Central memory CD4-positive, alpha-beta T cell (primary cell): ENCODE results near the gene C5orf15.
"Not testable (repeated sequence)": the region's sequence is repeated elsewhere in the genome, so short reads cannot be mapped to it uniquely, and the experiment has no call there.

Source experiments
- DNase-seq: peaks from one replicate; pipeline ENCODE4 v3.0.0; 2022

C5orf15 gene

GRCh38 chr5:133962801-133963476, 5.5 kb downstream of the C5orf15 start:
- DNase-seq, result no peak

- DNase-seq, result no peak
These were observed 6.3 kb downstream of the C5orf15 start for GRCh38 chr5:133962131-133962530.

GRCh38 chr5:133959643-133960042, 8.8 kb downstream of the C5orf15 start:
- DNase-seq, result no peak

GRCh38 chr5:133957591-133957990, 10.8 kb downstream of the C5orf15 start:
- DNase-seq, result no peak

GRCh38 chr5:133957080-133957479, 11.3 kb downstream of the C5orf15 start:
- DNase-seq, result no peak

- not testable (repeated sequence) for DNase-seq
These were observed 12.2 kb downstream of the C5orf15 start for GRCh38 chr5:133956196-133956595.

- no peak for DNase-seq
These were observed 14.8 kb downstream of the C5orf15 start for GRCh38 chr5:133953568-133954145.

- no peak for DNase-seq
These were observed 15.5 kb downstream of the C5orf15 start for GRCh38 chr5:133952729-133953567.

- no peak for DNase-seq
These were observed 17.4 kb downstream of the C5orf15 start for GRCh38 chr5:133950821-133951612.

- no peak for DNase-seq
These were observed 19.7 kb downstream of the C5orf15 start for GRCh38 chr5:133948721-133949120.

- DNase-seq, result no peak
These were observed 21.0 kb downstream of the C5orf15 start for GRCh38 chr5:133947431-133947841.

GRCh38 chr5:133945568-133945967, 22.9 kb downstream of the C5orf15 start:
- DNase-seq, result no peak

- DNase-seq, result no peak
These were observed 23.9 kb downstream of the C5orf15 start for GRCh38 chr5:133944263-133945185.

GRCh38 chr5:133943475-133943817, 25.0 kb downstream of the C5orf15 start:
- DNase-seq, result no peak

- no peak for DNase-seq
These were observed 25.6 kb downstream of the C5orf15 start for GRCh38 chr5:133942614-133943474.

GRCh38 chr5:133941456-133942196, 26.8 kb downstream of the C5orf15 start:
- no peak for DNase-seq

GRCh38 chr5:133939668-133940067, 28.8 kb downstream of the C5orf15 start:
- no peak for DNase-seq

GRCh38 chr5:133938929-133939328, 29.5 kb downstream of the C5orf15 start:
- no peak for DNase-seq

- no peak for DNase-seq
These were observed 30.2 kb downstream of the C5orf15 start for GRCh38 chr5:133938039-133938821.
